Measurements from ENCODE around the gene IDI1.

IDI1 gene

GRCh38 chr10:1050554-1050953 is 1.6 kb upstream of the IDI1 start:
- peaks cover 59% of the 10 kb centered on the region for H3K36me3 Mint-ChIP-seq (ENCODE audit: low read depth)
- no peak for DNase-seq
- no peak overlapping the region for H3K27ac Mint-ChIP-seq
- TF ChIP-seq, protein P1, sequence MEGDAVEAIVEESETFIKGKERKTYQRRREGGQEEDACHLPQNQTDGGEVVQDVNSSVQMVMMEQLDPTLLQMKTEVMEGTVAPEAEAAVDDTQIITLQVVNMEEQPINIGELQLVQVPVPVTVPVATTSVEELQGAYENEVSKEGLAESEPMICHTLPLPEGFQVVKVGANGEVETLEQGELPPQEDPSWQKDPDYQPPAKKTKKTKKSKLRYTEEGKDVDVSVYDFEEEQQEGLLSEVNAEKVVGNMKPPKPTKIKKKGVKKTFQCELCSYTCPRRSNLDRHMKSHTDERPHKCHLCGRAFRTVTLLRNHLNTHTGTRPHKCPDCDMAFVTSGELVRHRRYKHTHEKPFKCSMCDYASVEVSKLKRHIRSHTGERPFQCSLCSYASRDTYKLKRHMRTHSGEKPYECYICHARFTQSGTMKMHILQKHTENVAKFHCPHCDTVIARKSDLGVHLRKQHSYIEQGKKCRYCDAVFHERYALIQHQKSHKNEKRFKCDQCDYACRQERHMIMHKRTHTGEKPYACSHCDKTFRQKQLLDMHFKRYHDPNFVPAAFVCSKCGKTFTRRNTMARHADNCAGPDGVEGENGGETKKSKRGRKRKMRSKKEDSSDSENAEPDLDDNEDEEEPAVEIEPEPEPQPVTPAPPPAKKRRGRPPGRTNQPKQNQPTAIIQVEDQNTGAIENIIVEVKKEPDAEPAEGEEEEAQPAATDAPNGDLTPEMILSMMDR (IDR thresholded peaks at IDR 0.05) = no peak
- H3K27me3 Mint-ChIP-seq (ENCODE audit: low read depth, poor library complexity) = no peaks in the 10 kb centered on the region
- peak overlapping the region; percentile 98 for H3K4me3 Mint-ChIP-seq
- H3K9me3 Mint-ChIP-seq = no peaks in the 10 kb centered on the region
- H3K4me1 Mint-ChIP-seq = peaks cover 66% of the 10 kb centered on the region

DNA sequence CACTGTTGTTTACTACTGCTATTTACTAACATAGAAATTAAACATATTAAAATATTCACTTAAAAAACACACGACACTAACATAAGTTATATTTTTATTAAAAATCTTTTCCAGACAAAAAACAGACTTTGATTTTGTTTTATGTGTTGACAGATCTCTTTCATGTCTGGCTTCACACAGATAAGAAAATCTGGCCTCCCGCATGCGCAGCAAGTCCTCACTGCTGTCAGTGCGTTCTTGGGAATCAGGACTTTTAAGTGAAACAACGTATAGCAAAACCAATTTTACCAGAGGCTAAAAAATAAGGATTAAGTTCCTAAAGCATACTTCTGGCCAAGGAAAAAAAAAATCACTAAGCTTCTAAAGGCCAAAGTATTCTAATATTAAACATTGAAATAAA is 1.2 kb upstream of the IDI1 start:
- Mint-ChIP-seq H3K27me3 (ENCODE audit: low read depth, poor library complexity) (no peaks in the 10 kb centered on the region), H3K36me3 (ENCODE audit: low read depth) (peaks cover 61% of the 10 kb centered on the region), H3K4me1 (peaks cover 66% of the 10 kb centered on the region), H3K27ac (peak overlapping the region; percentile 100), H3K4me3 (peak overlapping the region; percentile 98), H3K9me3 (no peaks in the 10 kb centered on the region)
- DNase-seq = peak; percentile 30
- TF ChIP-seq, protein P1 (IDR thresholded peaks at IDR 0.05) = no peak

DNA sequence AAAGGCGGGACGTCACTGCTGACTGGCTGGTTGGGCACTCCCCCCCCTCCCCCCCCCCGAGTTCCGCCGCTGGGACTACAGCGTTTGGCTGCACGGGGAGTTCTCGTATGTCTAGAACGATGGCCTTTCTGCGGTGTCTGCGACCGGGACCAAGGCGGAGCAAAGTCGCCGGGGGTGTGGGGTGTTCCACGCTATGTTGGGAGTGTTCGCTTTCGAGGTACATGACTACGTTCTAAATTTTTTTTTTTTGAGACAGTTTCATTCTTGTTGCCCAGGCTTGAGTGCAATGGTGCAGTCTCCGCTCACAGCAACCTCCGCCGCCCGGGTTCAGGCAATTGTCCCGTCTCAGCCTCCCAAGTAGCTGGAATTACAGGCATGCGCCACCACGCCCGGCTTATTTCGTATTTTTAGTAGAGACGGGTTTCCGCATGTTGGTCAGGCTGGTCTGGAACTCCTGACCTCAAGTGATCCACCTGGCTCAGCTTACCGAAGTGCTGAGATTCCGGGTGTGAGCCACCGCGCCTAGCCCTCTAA is 573 bp upstream of the IDI1 start:
- no peak for DNase-seq
- no peaks in the 10 kb centered on the region for H3K9me3 Mint-ChIP-seq
- peak overlapping the region; percentile 100 for H3K27ac Mint-ChIP-seq
- H3K36me3 Mint-ChIP-seq (ENCODE audit: low read depth) = peaks cover 60% of the 10 kb centered on the region
- TF ChIP-seq, protein P1 (IDR thresholded peaks at IDR 0.05) = no peak
- peaks cover 66% of the 10 kb centered on the region for H3K4me1 Mint-ChIP-seq
- H3K27me3 Mint-ChIP-seq (ENCODE audit: low read depth, poor library complexity) = no peaks in the 10 kb centered on the region
- H3K4me3 Mint-ChIP-seq = peak overlapping the region; percentile 98

GRCh38 chr10:1048349-1048731 is 579 bp downstream of the IDI1 start:
- Mint-ChIP-seq H3K9me3 (no peaks in the 10 kb centered on the region), H3K4me3 (peak overlapping the region; percentile 98), H3K27me3 (ENCODE audit: low read depth, poor library complexity) (no peaks in the 10 kb centered on the region), H3K36me3 (ENCODE audit: low read depth) (peaks cover 63% of the 10 kb centered on the region), H3K4me1 (peaks cover 66% of the 10 kb centered on the region), H3K27ac (peak overlapping the region; percentile 100)
- no peak for DNase-seq
- TF ChIP-seq, protein P1 (IDR thresholded peaks at IDR 0.05) = no peak

DNA sequence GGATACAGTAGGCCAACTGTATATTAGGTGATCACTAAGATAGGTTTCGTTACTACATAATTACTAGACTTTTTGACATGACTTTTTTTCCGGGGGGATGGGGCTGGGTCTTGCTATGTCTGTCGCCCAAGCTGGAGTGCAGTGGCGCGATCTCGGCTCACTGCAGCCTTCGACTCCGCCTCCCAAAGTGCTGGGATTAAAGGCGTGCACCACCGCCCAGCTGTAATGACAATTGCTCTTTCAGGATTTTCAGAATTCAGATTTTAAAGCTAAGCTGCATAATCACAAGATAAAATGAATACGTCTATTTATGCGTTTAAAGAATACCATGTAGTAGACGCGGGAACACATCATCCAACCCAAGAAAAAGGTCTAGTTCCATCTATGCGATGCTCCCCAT is 982 bp downstream of the IDI1 start:
- Mint-ChIP-seq H3K36me3 (ENCODE audit: low read depth) (peaks cover 63% of the 10 kb centered on the region), H3K4me3 (peak overlapping the region; percentile 98), H3K9me3 (no peaks in the 10 kb centered on the region), H3K4me1 (peaks cover 67% of the 10 kb centered on the region), H3K27me3 (ENCODE audit: low read depth, poor library complexity) (no peaks in the 10 kb centered on the region), H3K27ac (peak overlapping the region; percentile 100)
- TF ChIP-seq, protein P1 (IDR thresholded peaks at IDR 0.05) = no peak
- DNase-seq = peak; percentile 31

DNA sequence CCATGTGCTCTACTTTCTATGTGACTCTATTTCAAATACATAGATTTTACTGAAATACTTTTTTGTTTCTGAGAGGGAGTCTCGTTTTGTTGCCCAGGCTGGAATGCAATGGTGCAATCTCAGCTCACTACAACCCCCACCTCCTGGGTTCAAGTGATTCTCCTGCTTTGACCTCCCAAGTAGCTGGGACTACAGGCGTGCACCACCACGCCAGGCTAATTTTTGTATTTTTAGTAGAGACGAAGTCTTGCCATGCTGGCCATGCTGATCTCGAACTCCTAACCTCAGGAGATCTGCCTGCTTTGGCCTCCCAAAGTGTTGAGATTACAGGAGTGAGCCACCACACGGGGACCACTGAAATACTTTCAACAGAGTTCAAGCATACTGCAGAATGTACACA is 3.5 kb downstream of the IDI1 start:
- peaks cover 45% of the 10 kb centered on the region for H3K4me1 Mint-ChIP-seq
- peak overlapping the region; percentile 93 for H3K27ac Mint-ChIP-seq
- H3K27me3 Mint-ChIP-seq (ENCODE audit: low read depth, poor library complexity) = no peaks in the 10 kb centered on the region
- H3K36me3 Mint-ChIP-seq (ENCODE audit: low read depth) = peaks cover 62% of the 10 kb centered on the region
- no peaks in the 10 kb centered on the region for H3K9me3 Mint-ChIP-seq
- peak overlapping the region; percentile 79 for H3K4me3 Mint-ChIP-seq
- TF ChIP-seq, protein P1 (IDR thresholded peaks at IDR 0.05) = no peak
- no peak for DNase-seq
